Upper lobe of left lung (tissue), 4 donors: ENCODE data around the gene TBC1D4.

Experiments
- POLR2A ChIP-seq, 4 donors: fragments of 450-650 bp; IDR thresholded peaks; one replicate each; pipeline ENCODE4 v1.5.1; 2016 to 2017; ENCODE audit warnings: antibody characterized with exemption in 4 of 4, mild to moderate bottlenecking in 2 of 4
- TF ChIP-seq, protein P1 (sequence below), 6 experiments: fragments of 450-650 bp in 4 of 6; fragments of 200-600 bp in 2 of 6; sonication (generic) in 2 of 6; IDR thresholded peaks; one replicate each; pipeline ENCODE4 v1.5.1; 2016 to 2019; ENCODE audit warnings: antibody characterized with exemption in 6 of 6

DNA sequence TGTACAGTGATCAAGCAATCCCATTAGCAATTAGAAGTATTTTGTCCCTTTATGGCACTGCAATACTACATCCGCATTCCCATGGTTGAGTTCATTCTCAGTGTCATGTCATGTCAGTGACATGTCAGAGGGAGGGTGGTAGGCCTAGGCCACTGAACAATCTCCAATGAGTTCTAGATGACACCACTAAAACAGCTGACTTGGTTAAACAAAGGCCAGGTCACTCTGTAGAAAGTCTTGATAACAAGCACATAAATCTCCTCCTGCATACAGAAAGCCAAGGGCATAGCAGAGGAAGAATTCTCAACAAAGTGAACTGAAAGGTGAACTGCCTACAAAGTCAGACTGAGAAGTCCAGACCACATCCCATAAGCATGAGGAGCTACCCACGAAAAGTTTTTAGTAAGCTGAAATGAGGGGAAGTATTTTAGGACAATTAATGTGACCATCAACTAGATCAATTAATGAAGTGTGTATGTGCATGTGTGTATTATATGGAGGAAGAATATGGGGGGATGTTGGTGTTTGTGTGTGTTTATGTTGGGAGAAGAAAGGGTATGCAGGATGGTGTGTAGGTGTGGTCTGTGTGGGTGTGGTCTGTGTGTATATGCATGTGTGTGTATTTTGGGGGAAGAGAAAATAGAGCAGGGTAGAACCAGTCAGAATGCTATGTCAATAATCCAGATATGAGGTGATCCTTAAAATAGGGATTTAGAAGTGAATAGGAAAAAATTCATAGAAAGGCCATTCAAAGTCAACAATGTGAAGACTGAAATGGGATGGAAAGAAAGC lies 67.7 kb downstream of the TBC1D4 start:
- no peak for TF ChIP-seq POLR2A (IDR thresholded peaks at IDR 0.05)
- TF ChIP-seq, protein P1, sequence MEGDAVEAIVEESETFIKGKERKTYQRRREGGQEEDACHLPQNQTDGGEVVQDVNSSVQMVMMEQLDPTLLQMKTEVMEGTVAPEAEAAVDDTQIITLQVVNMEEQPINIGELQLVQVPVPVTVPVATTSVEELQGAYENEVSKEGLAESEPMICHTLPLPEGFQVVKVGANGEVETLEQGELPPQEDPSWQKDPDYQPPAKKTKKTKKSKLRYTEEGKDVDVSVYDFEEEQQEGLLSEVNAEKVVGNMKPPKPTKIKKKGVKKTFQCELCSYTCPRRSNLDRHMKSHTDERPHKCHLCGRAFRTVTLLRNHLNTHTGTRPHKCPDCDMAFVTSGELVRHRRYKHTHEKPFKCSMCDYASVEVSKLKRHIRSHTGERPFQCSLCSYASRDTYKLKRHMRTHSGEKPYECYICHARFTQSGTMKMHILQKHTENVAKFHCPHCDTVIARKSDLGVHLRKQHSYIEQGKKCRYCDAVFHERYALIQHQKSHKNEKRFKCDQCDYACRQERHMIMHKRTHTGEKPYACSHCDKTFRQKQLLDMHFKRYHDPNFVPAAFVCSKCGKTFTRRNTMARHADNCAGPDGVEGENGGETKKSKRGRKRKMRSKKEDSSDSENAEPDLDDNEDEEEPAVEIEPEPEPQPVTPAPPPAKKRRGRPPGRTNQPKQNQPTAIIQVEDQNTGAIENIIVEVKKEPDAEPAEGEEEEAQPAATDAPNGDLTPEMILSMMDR (IDR thresholded peaks at IDR 0.05) = no peak
